Kidney (tissue), 14 donors: ENCODE results near the gene CRB2. TPM values are rescaled to one million over a fixed set of nuclear protein-coding genes. Genes with fewer than 3 reads are reported as not detected.

ENCODE experiments used
- DNase-seq, 5 donors: peaks; one replicate each; pipeline ENCODE4 v3.0.0-alpha.2; 2013 to 2020
- FAIRE-seq: peaks from 2 replicates; lab custom pipeline; 2012; peaks lifted over from hg19 to GRCh38; lab: Jason Lieb, UNC
- H3K27ac ChIP-seq, 2 donors: one replicate each; pipeline ENCODE4 v1.7.0; 2013; ENCODE audit warnings: low read depth in 2 of 2, low read length in 2 of 2, inconsistent platforms in 1 of 2
- H3K27me3 ChIP-seq: one replicate; pipeline ENCODE4 v1.7.1; 2013; ENCODE audit warnings: low read length, inconsistent platforms; ENCODE audit not compliant: control insufficient read depth, insufficient read depth
- H3K36me3 ChIP-seq, 3 donors: one replicate each; pipeline versions ENCODE4 v1.7.0 to v1.7.1; 2013; ENCODE audit warnings: low read length in 3 of 3, control low read depth in 1 of 3, inconsistent platforms in 1 of 3; ENCODE audit not compliant: insufficient read depth in 3 of 3, control insufficient read depth in 2 of 3
- H3K4me1 ChIP-seq, 3 donors: one replicate each; pipeline versions ENCODE4 v1.7.0 to v1.7.1; 2013; ENCODE audit warnings: low read length in 3 of 3, inconsistent platforms in 1 of 3, low read depth in 1 of 3; ENCODE audit not compliant: control insufficient read depth in 2 of 3, insufficient read depth in 2 of 3
- H3K4me3 ChIP-seq, 3 donors: one replicate each; pipeline versions ENCODE4 v1.7.0 to v1.8.1; 2013; ENCODE audit warnings: low read length in 3 of 3, control low read depth in 1 of 3, inconsistent platforms in 1 of 3
- H3K9ac ChIP-seq, 3 donors: one replicate each; pipeline versions ENCODE4 v1.7.0 to v1.7.1; 2013; ENCODE audit warnings: low read length in 3 of 3, control low read depth in 1 of 3, inconsistent platforms in 1 of 3
- H3K9me3 ChIP-seq, 3 donors: one replicate each; pipeline versions ENCODE4 v1.7.0 to v1.7.1; 2013; ENCODE audit warnings: low read length in 3 of 3, control low read depth in 1 of 3, inconsistent platforms in 1 of 3; ENCODE audit not compliant: control insufficient read depth in 2 of 3, insufficient read depth in 1 of 3
- CTCF ChIP-seq: IDR thresholded peaks from 3 replicates; pipeline ENCODE4 v1.5.1; 2012; ENCODE audit warnings: mild to moderate bottlenecking, moderate library complexity, borderline replicate concordance; ENCODE audit not compliant: insufficient read depth; ENCODE audit errors: extremely low read depth
- intact Hi-C: fragments of 100-400 bp; cut with DNase I; formaldehyde crosslinking; loops from one replicate; pipeline ENCODE4 v1.11.1; 2022
- polyA plus RNA-seq: library from polyadenylated mRNA; stranded (reverse); fragments of 350-450 nt; fragmentation: Illumina TruSeq; extraction: RNeasy Lipid Tissue Mini Kit (QIAGEN cat#74804); gene quantifications from one replicate; pipeline ENCODE4 v1.2.3, GENCODE V29; 2014; ENCODE audit warnings: low read depth, low replicate concordance; ENCODE audit not compliant: insufficient read depth
- total RNA-seq: library from RNA; stranded (reverse); fragmentation: NEBNext Ultra II Directional; extraction: Animal tissue kit (Norgen Biotek cat#: 25700); gene quantifications from one replicate; pipeline ENCODE4 v1.2.1, GENCODE V29; 2021
- donor health status: control.
- donor health status: control.
- donor health status: control.
- donor health status: control.
- donor health status: control.
- donor health status: DM: yes; HTN: yes; CAD: no.
- donor health status: Normal renal cell carcinoma (clear cell type).

The CRB2 gene
- total and polyA plus RNA-seq, 2 donors from 2014 or later, result 0.88 to 8.4 TPM

- H3K9me3 ChIP-seq, result peaks cover 0 to 3% (median 0%) of the 10 kb centered on the region in 3 donors
- no peak overlapping the region for H3K27ac ChIP-seq
- H3K9ac ChIP-seq, result no peak overlapping the region
- H3K4me3 ChIP-seq, result no peak overlapping the region
- FAIRE-seq (no peak), DNase-seq (no peak)
- H3K4me1 ChIP-seq, result no peaks in the 10 kb centered on the region
- no peak for TF ChIP-seq CTCF
- intact Hi-C loops, result no loop called here
- no peaks in the 10 kb centered on the region for H3K36me3 ChIP-seq
- no peaks in the 10 kb centered on the region for H3K27me3 ChIP-seq
Observed at GRCh38 chr9:123392802-123393201, 36.8 kb downstream of the CRB2 start.

DNA sequence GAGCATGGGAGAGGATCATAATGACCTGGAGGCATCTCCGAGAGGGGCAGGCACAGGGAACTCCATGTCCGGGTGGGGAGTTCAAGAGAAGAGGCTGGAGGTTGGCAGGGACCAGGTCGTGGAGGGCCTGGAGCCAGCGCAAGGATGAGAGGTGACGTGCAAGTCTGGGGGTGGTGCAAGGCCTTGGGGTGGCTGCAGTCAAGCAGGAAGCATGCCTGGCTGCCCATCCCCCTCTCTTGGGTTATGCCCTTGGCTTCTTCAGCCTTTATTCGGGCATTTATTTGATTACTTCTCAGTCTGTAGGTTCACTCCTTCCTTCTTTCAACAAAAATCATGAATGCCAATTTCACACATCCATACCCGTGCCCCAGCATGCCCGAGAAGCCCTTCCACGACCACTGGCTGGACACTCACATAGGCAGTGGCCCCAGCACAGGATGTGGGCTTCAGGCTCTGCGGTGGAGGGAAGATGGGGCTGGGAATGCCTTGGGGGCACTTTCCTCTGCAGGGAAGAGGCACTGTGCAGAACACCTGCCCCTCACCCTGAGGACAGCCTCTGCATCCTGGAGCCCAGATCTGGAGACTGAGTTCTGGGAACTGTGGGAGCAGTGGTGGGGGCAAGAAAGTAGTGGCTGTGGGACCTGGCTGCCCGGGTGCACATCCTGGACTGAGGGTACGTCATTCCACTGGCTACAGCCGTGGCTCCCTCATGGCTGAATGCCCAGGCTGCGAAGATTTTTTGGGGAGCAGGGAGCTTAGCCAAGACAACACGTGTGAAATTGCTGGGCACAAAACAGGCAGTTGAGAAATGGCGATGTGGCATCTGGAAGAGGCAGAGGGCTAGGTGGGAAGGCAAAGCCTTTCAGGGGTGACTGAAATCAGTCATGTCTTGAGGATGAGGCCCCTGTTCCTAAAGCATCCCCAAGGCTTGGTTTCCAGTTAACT lies 38.6 kb downstream of the CRB2 start:
- FAIRE-seq (no peak), DNase-seq (peak in 1 of 5 donors; percentile 50)
- no peak for TF ChIP-seq CTCF

GRCh38 chr9:123395276-123395688 lies 39.3 kb downstream of the CRB2 start:
- Histone ChIP-seq H3K4me3 (no peak overlapping the region), H3K4me1 (no peaks in the 10 kb centered on the region), H3K36me3 (no peaks in the 10 kb centered on the region), H3K27ac (no peak overlapping the region), H3K9me3 (peaks cover 0 to 3% (median 0%) of the 10 kb centered on the region in 3 donors), H3K27me3 (no peaks in the 10 kb centered on the region), H3K9ac (no peak overlapping the region)
- DNase-seq, result peak in 4 of 5 donors; percentile 52 to 68 (median 62)
- no peak for FAIRE-seq
- no peak for TF ChIP-seq CTCF
- intact Hi-C loops, result no loop called here

More for the DNA sequence above, 38.6 kb downstream of the CRB2 start:
- Histone ChIP-seq H3K4me3 (no peak overlapping the region), H3K27ac (no peak overlapping the region), H3K9ac (no peak overlapping the region), H3K36me3 (no peaks in the 10 kb centered on the region), H3K27me3 (no peaks in the 10 kb centered on the region), H3K9me3 (peaks cover 0 to 3% (median 0%) of the 10 kb centered on the region in 3 donors), H3K4me1 (no peaks in the 10 kb centered on the region)
- intact Hi-C loops, result no loop called here
